ENCODE data around the gene GIPC1. TPM values are rescaled to one million over a fixed set of nuclear protein-coding genes. Genes with fewer than 3 reads are reported as not detected.

GIPC1 gene
- total and polyA plus RNA-seq, 9 of the 15 experiments (the other 6 are each of a cell fraction or from before 2014, with no cell fraction given): 0.49 to 54.7 (median 24.8) TPM

- no peak for TF ChIP-seq XRCC4 (IDR thresholded peaks at IDR 0.05; ENCODE audit: extremely low read depth, insufficient read depth, insufficient read length)
- TF ChIP-seq JUNB (CRISPR knock-in tag; conservative IDR thresholded peaks at IDR 0.05): no peak
- no peak for TF ChIP-seq MIER1 (IDR thresholded peaks at IDR 0.05; ENCODE audit: low read depth)
- TF ChIP-seq ZBTB11 (CRISPR knock-in tag; IDR thresholded peaks at IDR 0.05): no peak
- TF ChIP-seq GTF2A2 (tag; IDR thresholded peaks at IDR 0.05): no peak
- TF ChIP-seq KLF10 (CRISPR knock-in tag; IDR thresholded peaks at IDR 0.05): no peak
- no peak for TF ChIP-seq HDAC3 (IDR thresholded peaks at IDR 0.05; ENCODE audit: borderline replicate concordance, partially characterized antibody)
- TF ChIP-seq MED1 (CRISPR knock-in tag; IDR thresholded peaks at IDR 0.05; ENCODE audit: borderline replicate concordance): no peak
- TF ChIP-seq HES1 (IDR thresholded peaks at IDR 0.05; ENCODE audit: low read depth): no peak
- no peak for TF ChIP-seq ZNF124 (CRISPR knock-in tag; IDR thresholded peaks at IDR 0.05)
- TF ChIP-seq ELF4 (CRISPR knock-in tag; IDR thresholded peaks at IDR 0.05): 0 out of 2 replicates have a peak, but pooled peaks have one; percentile 26
- TF ChIP-seq TCF7L2 (IDR thresholded peaks at IDR 0.05; ENCODE audit: low read depth, low read length): no peak
- peak; percentile 36 for TF ChIP-seq POLR2B (IDR thresholded peaks at IDR 0.05; ENCODE audit: low read depth, partially characterized antibody)
- TF ChIP-seq PHF8 (IDR thresholded peaks at IDR 0.05; ENCODE audit: borderline replicate concordance, low read length): no peak
- TF ChIP-seq ZBTB8A (IDR thresholded peaks at IDR 0.05; ENCODE audit: partially characterized antibody): no peak
- no peak for TF ChIP-seq FOXA3 (CRISPR knock-in tag; conservative IDR thresholded peaks at IDR 0.05 in 1 of 2, IDR thresholded peaks at IDR 0.05 in 1 of 2)
- no peak for TF ChIP-seq NFE2 (IDR thresholded peaks at IDR 0.05; ENCODE audit: low read depth)
- TF ChIP-seq ZZZ3 (IDR thresholded peaks at IDR 0.05): no peak
- TF ChIP-seq MYC (IDR thresholded peaks at IDR 0.05; ENCODE audit: low read depth, low read length): peak; percentile 71
- no peak for TF ChIP-seq MYC (CRISPR knock-in tag; IDR thresholded peaks at IDR 0.05; ENCODE audit: borderline replicate concordance, low read depth)
- no peak for TF ChIP-seq ZFP36 (IDR thresholded peaks at IDR 0.05; ENCODE audit: low read depth, low read length, partially characterized antibody)
- TF ChIP-seq HMGXB4 (CRISPR knock-in tag; IDR thresholded peaks at IDR 0.05): no peak
- TF ChIP-seq ZC3H11A (IDR thresholded peaks at IDR 0.05; ENCODE audit: low read depth, low read length): no peak
Observed at GRCh38 chr19:14472202-14472938, 23.6 kb downstream of the GIPC1 start (continued).

Measured in K562 (cell line).